NCI-H2107 (cell line): ENCODE data around the gene CRELD1.
"Not testable (repeated sequence)": the region's sequence is repeated elsewhere in the genome, so short reads cannot be mapped to it uniquely, and the experiment has no call there.

Source experiments
- DNase-seq: peaks from one replicate; lab custom pipeline; 2025; lab: John Stamatoyannopoulos, UW

Gene CRELD1

GRCh38 chr3:9933561-9934234, at the start of gene CRELD1:
Gene CRELD1 (plus strand): TSS chr3:9933834. CDS start chr3:9934439, 605 bp downstream.
- DNase-seq, result peak; percentile 62

GRCh38 chr3:9884555-9885165, 49.0 kb upstream of the CRELD1 start:
- no peak for DNase-seq

- no peak for DNase-seq
Observed at GRCh38 chr3:9886328-9886727, 47.3 kb upstream of the CRELD1 start.

GRCh38 chr3:9887480-9887879, 46.2 kb upstream of the CRELD1 start:
- DNase-seq, result no peak

GRCh38 chr3:9888540-9888939, 45.1 kb upstream of the CRELD1 start:
- no peak for DNase-seq

GRCh38 chr3:9889405-9889804, 44.2 kb upstream of the CRELD1 start:
- DNase-seq, result no peak

GRCh38 chr3:9890249-9891071, 43.2 kb upstream of the CRELD1 start, which contains the start of gene JAGN1:
Gene JAGN1 (plus strand): TSS chr3:9890610. CDS start chr3:9890723, 113 bp downstream.
- no peak for DNase-seq

- no peak for DNase-seq
Observed at GRCh38 chr3:9891072-9891622, 42.5 kb upstream of the CRELD1 start.

- no peak for DNase-seq
Observed at GRCh38 chr3:9893739-9894138, 39.9 kb upstream of the CRELD1 start.

GRCh38 chr3:9895715-9896114, 37.9 kb upstream of the CRELD1 start:
- DNase-seq, result not testable (repeated sequence)

- DNase-seq, result not testable (repeated sequence)
Observed at GRCh38 chr3:9896755-9897407, 36.8 kb upstream of the CRELD1 start.

GRCh38 chr3:9897408-9898372, 35.9 kb upstream of the CRELD1 start:
- no peak for DNase-seq

GRCh38 chr3:9898467-9899241, 35.0 kb upstream of the CRELD1 start:
- no peak for DNase-seq

GRCh38 chr3:9899289-9899791, 34.3 kb upstream of the CRELD1 start:
- DNase-seq, result no peak

- not testable (repeated sequence) for DNase-seq
Observed at GRCh38 chr3:9900965-9901415, 32.6 kb upstream of the CRELD1 start.

- DNase-seq, result no peak
Observed at GRCh38 chr3:9901967-9902366, 31.7 kb upstream of the CRELD1 start.

GRCh38 chr3:9902372-9903237, 31.0 kb upstream of the CRELD1 start, which contains the start of gene IL17RE:
Gene IL17RE (plus strand): TSS chr3:9902848. CDS start chr3:9902933, 85 bp downstream.
- no peak for DNase-seq

- no peak for DNase-seq
Observed at GRCh38 chr3:9903238-9903624, 30.4 kb upstream of the CRELD1 start.

GRCh38 chr3:9903904-9904303, 29.7 kb upstream of the CRELD1 start:
- DNase-seq, result no peak
